ENCODE measurements around the gene LY6G6F.
A peak's percentile ranks its signal among the peaks of the same experiment; 100 is the strongest.

The LY6G6F gene

DNA sequence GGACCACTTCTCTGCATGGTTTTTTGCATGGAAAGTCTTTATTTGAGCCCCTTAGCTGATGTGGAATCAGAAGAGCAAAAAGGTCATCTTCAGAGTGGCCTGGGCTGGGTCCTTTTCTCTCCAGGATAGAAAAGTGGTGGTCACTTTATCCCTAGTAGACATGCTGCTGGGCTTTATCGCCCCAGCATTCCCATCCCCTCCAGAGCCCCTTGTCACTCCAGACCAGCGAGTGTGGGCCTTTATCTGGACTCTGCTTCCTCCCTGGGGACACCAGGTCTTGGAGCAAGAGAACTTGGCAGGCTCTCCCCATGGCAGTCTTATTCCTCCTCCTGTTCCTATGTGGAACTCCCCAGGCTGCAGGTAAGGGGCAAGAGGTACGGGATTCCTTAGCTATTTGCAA, at the start of gene LY6G6F:
LY6G6F (plus strand) TSS at position 268 of the 400 bp plus-strand sequence; CDS start at position 309, 41 bp downstream.
- no peak for DNase-seq (ENCODE audit: low read depth)
- no peak for TF ChIP-seq CTCF (IDR thresholded peaks at IDR 0.05; ENCODE audit: insufficient read depth, low read depth, low read length, missing control alignments)
- no peak within 1 kb of the TSS for H3K4me3 ChIP-seq (ENCODE audit: low read depth, low read length)

DNA sequence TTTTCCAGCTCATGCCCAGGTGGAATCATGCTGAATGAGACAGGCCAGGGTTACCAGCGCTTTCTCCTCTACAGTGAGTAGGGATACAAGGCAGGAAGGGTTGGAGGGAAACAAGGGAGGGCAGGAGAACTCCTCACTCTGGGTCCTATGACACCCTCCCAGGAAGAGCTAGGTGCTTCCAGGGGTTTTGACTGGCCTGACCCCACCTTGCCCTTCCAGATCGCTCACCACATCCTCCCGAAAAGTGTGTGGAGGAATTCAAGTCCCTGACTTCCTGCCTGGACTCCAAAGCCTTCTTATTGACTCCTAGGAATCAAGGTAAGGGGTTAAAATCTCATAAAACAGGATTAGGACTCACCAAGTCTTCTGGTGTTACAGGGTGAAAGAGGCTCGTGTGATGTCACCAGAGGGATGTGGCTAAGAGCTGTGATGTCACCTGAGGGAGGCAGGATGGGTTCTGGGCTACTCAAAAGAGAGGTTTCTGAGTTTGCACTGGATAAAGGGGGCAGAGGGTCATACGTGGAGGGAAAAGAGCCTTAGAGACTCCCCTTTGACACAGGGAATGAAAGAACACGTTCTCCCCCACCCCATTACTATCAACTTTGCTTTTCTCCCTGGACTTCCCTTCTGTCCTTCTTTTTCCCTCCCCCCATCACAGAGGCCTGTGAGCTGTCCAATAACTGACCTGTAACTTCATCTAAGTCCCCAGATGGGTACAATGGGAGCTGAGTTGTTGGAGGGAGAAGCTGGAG, 49.1 kb upstream of the LY6G6F start:
- TF ChIP-seq CTCF (IDR thresholded peaks at IDR 0.05; ENCODE audit: insufficient read depth, low read depth, low read length, missing control alignments) = no peak
- no peak for DNase-seq (ENCODE audit: low read depth)
- no peak overlapping the region for H3K4me3 ChIP-seq (ENCODE audit: low read depth, low read length)

DNA sequence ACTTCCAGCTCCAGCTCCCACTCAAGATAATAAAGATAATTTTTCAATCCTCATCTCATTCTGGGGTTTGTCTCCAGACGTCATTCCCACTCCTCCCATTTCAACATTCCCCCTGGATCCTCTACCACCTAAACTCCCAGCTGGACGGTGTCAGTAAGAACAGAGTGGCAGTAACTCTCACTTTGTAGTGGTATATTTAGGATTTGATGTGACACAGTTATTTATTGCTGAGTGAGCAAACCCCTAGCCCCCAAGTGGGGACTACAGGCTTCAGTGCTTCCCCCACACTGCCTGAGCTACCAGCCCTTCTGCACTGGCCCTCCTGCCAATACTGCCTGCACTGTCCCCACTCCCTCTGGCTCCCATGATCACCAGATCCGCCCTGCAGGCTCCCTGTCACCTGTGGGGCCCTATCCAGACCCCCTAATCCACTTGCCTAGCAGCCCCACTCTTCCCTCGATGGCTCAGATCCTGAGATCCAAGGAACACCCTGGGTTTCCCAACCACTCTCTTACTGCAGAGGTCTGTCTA, 48.4 kb upstream of the LY6G6F start:
- no peak overlapping the region for H3K4me3 ChIP-seq (ENCODE audit: low read depth, low read length)
- DNase-seq (ENCODE audit: low read depth) = no peak
- TF ChIP-seq CTCF (IDR thresholded peaks at IDR 0.05; ENCODE audit: insufficient read depth, low read depth, low read length, missing control alignments) = no peak

- DNase-seq (ENCODE audit: low read depth) = no peak
- peak overlapping the region; percentile 73 for H3K4me3 ChIP-seq (ENCODE audit: low read depth, low read length)
- TF ChIP-seq CTCF (IDR thresholded peaks at IDR 0.05; ENCODE audit: insufficient read depth, low read depth, low read length, missing control alignments) = no peak
Measured at GRCh38 chr6:31658983-31659648, 47.5 kb upstream of the LY6G6F start.

DNA sequence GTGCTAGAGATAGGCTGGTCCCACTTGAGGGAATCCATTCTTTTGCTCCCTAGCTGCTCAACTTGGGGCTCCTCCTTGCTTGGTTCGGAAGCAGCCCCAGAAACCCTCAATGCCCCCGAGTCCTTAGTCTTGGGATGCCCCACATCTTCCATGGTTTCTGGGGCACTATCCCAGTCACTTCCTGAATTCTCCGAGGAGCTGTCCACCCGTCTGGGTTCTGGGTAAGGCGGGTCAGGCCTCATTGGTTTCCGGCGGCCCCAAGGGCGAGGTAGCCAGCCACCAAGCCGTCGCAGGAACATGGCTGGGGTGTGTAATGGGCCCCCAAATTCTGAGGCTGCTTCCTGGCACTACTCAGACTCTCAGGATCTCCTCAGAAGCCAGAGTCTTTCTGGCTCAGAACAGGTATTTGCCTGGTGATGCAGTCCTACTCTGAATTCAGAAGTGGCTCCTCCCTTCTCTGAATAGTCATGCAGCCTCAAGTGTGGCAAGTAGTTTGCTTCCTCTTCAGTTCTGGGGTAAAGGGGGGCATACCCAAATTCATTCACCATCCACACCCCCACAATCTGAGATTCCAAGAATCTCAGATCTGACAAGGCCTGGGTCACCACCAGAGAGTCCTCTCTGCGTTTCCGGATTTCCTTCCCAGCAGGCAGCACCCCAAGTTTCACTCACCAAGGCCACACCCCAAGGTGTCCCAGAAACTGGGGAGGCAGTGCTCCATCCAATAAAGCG, 46.9 kb upstream of the LY6G6F start:
- peak overlapping the region; percentile 73 for H3K4me3 ChIP-seq (ENCODE audit: low read depth, low read length)
- TF ChIP-seq CTCF (IDR thresholded peaks at IDR 0.05; ENCODE audit: insufficient read depth, low read depth, low read length, missing control alignments) = no peak
- DNase-seq (ENCODE audit: low read depth) = peak; percentile 44

- peak; percentile 90 for DNase-seq (ENCODE audit: low read depth)
- TF ChIP-seq CTCF (IDR thresholded peaks at IDR 0.05; ENCODE audit: insufficient read depth, low read depth, low read length, missing control alignments) = no peak
- peak within 1 kb of the TSS; percentile 73 for H3K4me3 ChIP-seq (ENCODE audit: low read depth, low read length)
Measured at GRCh38 chr6:31660381-31661261, 46.0 kb upstream of the LY6G6F start, which contains the start of gene C6orf47. C6orf47 (minus strand) TSS chr6:31660778; CDS start chr6:31659947, 831 bp downstream.
